ENCODE results near the gene TMEM132D.

The TMEM132D gene

GRCh38 chr12:129825316-129825715 is 78.5 kb downstream of the TMEM132D start:
- DNase-seq (ENCODE audit: low spot score): no peak

GRCh38 chr12:129821964-129822363 is 81.9 kb downstream of the TMEM132D start:
- DNase-seq (ENCODE audit: low spot score): no peak

GRCh38 chr12:129819391-129819790 is 84.4 kb downstream of the TMEM132D start:
- DNase-seq (ENCODE audit: low spot score): no peak

DNA sequence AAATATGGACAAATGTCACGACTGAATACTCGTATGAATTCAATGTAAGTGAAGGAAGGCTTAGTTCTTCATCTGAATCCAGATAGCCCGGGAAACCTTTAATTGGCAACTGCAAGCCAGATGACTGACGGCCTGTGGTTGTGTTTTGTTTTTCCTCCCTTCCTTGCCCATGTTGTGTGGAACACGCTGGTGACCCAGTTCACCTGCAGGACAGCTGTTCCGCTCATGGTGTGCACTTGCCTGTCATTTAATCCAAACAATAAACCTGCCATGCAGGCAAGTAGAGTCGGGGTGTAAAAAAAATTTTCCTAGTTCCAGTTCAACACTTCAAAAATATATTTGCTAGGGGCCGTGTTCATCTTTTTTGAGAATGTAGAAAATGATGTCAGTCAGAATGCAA is 88.0 kb downstream of the TMEM132D start:
- no peak for DNase-seq (ENCODE audit: low spot score)

DNA sequence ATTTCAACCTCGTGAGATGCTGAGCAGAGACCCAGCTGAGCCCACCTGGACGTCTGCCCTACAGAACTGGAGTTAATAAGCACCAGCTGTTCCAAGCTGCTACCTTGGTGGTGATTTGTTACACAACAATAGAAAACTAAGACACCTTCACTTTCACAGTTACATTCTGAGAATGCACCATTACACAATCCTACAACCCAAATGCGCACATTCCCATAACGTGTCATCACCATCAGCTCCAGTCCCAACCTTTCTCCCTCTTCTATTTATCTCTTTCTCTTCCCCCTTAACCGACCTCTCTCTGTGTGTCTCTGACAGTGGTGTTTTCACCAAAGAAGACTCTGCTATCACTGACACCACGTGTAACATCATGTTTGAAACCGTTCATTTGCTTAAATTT is 91.9 kb downstream of the TMEM132D start:
- no peak for DNase-seq (ENCODE audit: low spot score)

DNA sequence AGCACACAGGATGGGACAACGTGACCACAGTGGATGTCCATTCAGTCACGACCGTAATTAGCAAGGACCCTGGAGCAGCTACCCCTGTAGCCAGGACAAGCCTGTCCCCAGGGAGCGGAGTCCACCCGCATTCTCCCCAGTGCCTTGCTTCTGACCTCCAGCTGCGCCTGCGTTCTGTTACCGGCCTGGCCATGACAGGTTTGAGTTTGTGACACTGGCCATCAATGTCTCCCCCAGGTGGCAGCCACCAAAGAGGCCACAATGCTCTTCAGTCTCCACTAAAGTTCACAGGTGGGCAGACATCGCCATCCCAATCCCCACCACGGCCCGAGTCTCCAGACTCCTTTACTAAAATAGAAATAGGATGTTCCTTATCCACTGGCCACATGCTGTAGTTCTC is 96.7 kb downstream of the TMEM132D start:
- DNase-seq (ENCODE audit: low spot score): no peak

DNA sequence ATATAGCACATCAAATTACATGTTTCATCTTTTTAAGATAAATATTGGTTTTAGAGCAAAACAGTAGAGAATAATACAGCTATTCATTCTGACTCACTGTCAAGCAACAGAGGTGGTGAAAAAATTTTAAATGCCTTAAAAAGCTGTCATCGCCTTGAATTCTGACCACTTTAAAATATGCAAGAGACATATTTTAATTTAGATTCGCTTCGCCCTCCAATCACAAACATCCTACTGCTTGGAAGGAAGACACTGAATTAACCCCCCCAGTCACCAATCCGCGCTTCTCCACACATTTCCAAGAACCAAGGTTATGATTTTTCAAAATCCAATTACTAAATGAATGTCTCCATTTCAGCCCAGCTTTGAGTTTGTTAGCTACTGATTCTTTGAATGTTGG is 112.4 kb downstream of the TMEM132D start:
- DNase-seq (ENCODE audit: low spot score): no peak

DNA sequence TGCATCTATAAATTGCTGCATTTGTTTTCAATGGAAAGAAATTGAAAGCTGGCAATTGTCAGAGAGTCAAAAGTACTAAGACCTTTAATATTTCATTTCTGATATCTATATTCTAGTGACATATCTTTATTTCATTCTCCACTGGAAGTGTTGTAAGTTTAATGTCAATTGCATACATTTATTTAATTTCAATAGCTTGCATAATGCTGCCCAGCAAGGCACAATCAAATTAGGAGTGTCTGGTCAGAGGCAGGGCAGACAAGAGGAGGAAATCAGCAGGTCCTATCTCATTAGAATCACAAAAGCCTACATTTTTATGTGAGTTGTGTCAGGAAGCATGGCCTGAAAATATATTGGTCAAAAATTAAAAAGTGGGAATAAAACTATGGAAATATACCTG is 112.9 kb downstream of the TMEM132D start:
- no peak for DNase-seq (ENCODE audit: low spot score)

DNA sequence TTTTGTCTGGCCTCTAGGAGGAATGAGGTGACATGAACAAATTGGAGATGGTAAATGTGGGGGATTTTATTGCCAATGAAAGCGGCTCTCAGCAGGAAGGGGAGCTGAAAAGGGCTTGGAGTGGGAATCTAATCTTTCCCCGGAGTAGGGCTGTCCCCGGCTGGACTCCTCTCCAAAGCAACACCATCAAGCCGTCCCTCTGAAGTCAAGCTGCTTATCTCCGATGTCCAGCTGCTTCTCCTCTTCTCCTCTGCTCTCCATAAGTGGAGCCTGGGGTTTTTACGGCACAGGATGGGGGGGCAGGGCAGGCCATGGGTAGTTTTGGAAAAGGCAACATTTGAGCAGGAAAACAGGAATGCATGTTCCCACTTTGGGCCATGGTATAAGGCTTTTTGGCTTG is 113.5 kb downstream of the TMEM132D start:
- DNase-seq (ENCODE audit: low spot score): no peak

GRCh38 chr12:129789921-129790320 is 113.9 kb downstream of the TMEM132D start:
- no peak for DNase-seq (ENCODE audit: low spot score)

DNA sequence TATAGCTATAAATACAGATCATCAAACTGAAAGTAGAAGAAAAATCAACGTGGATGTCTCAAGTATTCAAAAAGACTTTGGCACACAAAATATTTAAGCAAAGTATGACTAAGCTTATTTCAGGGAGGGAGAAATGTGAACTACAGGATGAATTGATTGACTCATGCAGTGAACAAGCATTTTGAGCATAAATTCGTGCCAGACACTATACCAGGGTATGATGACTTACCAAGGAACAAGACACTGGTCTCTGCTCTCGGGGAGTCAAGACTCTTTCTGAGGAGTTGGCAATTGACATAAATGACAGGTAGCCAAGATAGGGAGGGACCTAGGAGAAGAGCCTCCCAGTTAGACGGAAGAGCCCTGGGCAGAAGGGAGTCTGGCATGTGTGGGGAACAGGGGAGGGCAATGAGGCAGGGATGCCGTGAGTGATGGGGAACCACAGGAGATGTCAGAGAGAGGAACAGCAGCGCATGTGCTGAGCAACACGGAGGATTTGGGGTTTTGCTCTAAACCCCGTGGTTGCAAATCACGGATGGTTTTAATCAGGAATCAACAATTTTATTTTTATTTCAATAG is 115.2 kb downstream of the TMEM132D start:
- no peak for DNase-seq (ENCODE audit: low spot score)

DNA sequence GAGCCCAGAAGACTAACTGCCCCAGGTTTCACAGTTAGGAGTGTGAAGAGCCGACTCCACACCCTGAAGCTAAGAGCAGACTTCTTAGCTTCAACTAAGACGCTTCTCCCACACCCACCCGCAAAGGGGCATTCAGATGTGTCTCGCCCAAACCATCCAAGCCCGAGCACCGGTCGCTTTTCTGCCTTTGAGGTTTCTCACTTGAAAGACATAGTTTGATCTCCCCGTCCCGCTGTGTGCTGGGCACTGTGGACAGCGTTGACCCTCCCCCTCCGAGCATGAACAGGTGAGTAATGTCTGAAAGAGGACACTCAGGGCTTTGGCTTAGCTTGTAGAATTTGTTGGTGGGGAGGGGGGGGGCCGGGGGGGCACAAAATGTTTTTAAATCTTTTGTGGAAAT is 123.8 kb downstream of the TMEM132D start:
- DNase-seq (ENCODE audit: low spot score): no peak

GRCh38 chr12:129779033-129779432 is 124.8 kb downstream of the TMEM132D start:
- DNase-seq (ENCODE audit: low spot score): no peak

DNA sequence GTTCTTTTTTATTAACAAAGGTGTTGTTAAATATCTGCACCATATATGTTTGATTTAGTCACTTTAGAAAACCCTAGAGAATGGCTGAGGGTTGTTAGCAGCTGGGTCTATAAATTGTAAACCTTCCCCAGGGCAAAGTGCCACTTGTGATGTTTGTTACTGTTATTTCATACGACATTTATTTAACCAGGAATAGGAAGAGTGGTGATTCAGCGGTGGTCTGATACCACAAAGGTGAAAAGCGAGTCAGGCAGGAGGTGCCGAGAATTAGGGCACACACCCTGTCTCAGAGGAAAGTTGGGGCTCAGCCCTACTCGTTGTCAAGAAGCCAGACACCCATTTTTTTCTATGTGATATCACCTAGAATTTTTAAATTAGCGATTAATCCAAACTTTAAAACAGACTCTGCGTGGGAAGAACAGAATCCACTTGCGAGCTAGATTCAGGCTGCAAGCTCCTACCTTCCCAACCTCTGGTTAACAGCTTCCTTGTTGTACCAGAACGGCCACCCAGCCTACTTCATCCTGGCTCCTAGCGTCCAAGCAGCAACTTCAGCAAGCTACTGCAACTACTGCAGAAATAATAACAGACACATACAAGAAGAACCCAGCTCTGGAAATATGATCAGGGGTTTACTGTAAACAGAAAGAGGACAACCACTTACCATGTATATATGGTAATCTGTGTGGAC is 126.7 kb downstream of the TMEM132D start:
- DNase-seq (ENCODE audit: low spot score): no peak

DNA sequence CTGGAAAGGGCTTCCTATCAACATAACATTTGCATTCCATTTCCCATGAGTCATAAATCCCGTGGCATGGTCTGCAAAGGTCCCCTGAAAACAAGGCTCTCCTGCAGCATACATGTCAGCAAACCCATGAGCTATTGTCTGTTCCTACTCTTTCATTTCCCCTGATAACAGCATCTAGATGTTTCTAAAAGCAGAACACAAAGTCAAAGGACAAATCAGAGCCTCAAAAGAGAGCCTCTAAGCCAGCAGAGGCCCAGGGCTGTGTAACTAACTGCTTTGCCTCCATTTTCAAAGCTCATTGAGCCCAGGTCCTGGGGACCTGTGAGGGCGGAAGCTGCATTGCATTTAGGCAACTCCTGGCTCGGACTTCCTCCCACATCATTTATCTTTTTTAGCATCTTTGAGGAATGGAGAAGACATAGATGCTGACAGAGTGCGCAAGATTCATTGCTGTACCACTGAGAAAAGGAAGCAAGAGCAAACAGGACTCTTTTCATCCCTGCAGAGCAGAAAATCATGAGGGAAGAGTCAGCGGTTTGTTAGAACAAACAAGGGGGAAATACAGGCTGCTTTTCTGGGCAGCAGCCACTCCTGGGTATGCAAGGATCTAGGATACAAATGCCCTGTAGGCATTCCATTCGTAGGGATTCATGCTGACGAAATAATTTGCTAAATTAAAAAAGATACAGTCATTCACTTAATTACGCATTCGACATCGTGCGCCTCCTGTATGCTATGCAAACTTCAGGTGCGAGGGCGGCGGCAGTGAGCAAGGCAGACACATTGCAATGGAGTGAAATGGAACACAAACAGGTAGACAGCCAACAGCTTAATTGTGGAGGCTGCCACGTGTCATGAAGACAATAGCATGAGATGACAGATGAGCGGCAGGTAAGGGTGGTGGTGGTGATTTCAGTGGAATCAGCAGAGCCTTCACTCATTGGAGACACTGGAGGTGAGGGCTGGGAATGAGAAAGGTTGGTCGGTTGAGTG is 131.0 kb downstream of the TMEM132D start:
- DNase-seq (ENCODE audit: low spot score): no peak

DNA sequence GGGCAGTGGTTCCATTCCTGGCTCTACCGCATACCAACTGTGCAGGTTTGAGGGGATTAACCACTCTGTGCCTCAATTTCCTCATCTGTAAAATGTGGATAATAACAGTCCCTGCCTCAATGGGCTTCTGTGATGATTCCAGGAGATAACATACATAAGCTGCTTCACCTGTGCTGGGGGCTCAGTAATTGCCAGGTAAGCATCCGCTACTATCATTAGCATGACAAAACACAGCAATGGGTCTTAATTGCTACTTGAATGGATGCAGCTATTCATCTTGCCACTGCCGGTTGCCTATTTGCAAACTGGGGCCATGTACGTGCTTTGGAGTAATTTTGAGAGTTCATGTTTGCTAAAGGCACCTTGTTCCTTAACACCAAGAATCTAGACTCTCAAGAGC is 132.6 kb downstream of the TMEM132D start:
- DNase-seq (ENCODE audit: low spot score): no peak

DNA sequence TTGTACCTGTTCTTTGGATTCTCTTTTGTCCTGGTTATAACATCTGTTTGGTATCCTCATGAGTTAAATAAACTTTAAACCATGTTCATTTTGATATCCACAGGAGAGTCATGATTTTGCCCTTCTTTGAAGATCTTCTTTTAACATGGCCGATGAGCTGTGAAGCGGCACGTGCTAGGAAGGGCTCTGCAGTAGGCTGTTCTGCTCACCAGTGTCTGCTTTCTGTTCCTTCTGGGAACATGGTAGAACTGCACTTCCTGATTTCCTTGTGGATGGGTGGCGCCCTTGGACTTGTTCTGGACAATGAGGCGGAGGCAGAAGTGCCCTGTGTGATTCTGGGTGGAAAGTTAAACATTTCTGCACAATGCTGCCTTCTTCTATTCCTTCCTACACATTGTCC is 138.1 kb downstream of the TMEM132D start:
- DNase-seq (ENCODE audit: low spot score): no peak

DNA sequence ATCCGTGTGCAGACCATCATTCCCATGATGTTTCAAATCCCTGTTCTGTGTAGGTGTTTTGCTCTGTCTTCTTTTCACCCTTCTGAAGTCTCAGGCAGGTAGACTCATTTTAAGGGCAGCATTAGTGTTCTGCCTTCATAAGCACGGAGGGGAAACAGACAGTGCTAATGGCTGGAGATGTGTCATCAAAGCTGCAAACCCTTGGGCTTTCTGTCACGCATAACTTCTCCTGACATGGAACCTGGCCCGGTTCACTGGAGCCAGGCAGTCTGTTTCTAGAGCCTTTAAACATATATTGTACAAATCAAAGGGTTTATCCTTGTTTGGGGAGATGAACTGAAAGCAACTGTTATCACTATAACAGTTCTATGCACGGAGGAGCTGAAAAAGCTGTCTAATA is 141.4 kb downstream of the TMEM132D start:
- DNase-seq (ENCODE audit: low spot score): no peak

DNA sequence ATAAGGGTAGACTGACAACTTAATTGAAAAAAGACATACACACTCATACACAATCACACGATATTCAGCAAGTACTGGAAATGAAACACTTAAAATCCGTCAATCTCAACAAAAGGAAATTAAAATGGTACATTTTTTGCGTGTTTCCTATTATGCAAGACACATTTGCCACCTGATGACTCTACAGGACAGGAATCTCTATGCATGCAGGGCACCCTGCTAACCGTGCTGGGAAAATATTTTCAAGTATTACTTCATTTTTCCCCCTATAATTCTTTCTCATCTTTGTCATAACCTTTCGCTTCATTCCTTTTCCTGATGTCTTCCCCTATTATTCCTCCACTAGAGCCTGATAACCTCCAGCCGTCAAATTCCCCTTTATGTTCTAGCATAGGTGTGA is 150.2 kb downstream of the TMEM132D start:
- DNase-seq (ENCODE audit: low spot score): no peak

- no peak for DNase-seq (ENCODE audit: low spot score)
Measured at GRCh38 chr12:129750421-129750820, 153.4 kb downstream of the TMEM132D start.

GRCh38 chr12:129746318-129746717 is 157.5 kb downstream of the TMEM132D start:
- DNase-seq (ENCODE audit: low spot score): no peak

DNA sequence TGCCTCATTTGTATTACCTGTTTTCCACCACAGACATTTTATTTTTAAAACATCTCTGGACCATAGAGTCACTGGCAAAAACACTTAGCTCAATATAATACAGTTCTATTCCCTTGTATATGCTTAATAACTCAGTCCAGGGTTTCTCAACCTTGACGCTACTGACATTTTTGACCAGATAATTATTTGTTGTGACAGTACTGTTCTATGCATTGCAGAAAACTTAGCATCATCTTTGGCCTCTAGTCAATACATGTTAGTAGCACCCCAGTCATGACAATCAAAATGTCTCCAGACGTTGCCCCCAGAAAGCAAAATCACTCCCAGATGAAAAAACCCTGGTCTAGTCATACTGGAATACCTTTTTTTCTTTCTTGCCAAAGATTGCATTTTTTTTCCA is 174.7 kb downstream of the TMEM132D start:
- DNase-seq (ENCODE audit: low spot score): no peak

- DNase-seq (ENCODE audit: low spot score): no peak
Measured at GRCh38 chr12:129727100-129727499, 176.7 kb downstream of the TMEM132D start.
